K562 (cell line): ENCODE data around the gene UTP14C. TPM values are rescaled to one million over a fixed set of nuclear protein-coding genes. Genes with fewer than 3 reads are reported as not detected.

ENCODE experiments used
- ATAC-seq: fragments of 200-7000 bp; cut with Tn5 transposase; 3 replicates; pipeline ENCODE4 v1.9.1; 2020; ENCODE audit warnings: moderate library complexity
- BruUV-seq: library from RNA; stranded (reverse); fragments of 400-500 nt; replicated peaks from 2 replicates; lab custom pipeline; 2021; lab: Mats Ljungman, UMichigan
- CTCF ChIA-PET: fragments of 300-600 bp; formaldehyde crosslinking; extraction: SDS; loops from one replicate; lab custom pipeline; 2021; ENCODE audit warnings: low intra/inter-chr PET ratio; lab: Yijun Ruan, JAX
- POLR2A ChIA-PET: fragments of 300-600, 350-650 bp; sonication (Branson Sonifier 250); formaldehyde crosslinking; extraction: SDS; loops from one replicate; lab custom pipeline; 2021; ENCODE audit warnings: antibody characterized with exemption, inconsistent platforms; lab: Yijun Ruan, JAX
- DNase-seq, 4 experiments: peaks; one replicate each; pipeline versions ENCODE4 v3.0.0 to v3.0.0-alpha.2; 2011 to 2018; ENCODE audit warnings: low spot score in 3 of 4, mixed read lengths in 3 of 4; ENCODE audit errors: extremely low read depth in 1 of 4
- FAIRE-seq: peaks from 2 replicates; lab custom pipeline; 2011; peaks lifted over from hg19 to GRCh38; lab: Jason Lieb, UNC
- H2AFZ ChIP-seq: 2 replicates; pipeline ENCODE4 v1.6.0; 2011; ENCODE audit warnings: low read depth, low read length, control low read depth, inconsistent platforms
- H3K27ac ChIP-seq: fragments of 200-600 bp; 3 replicates; pipeline ENCODE4 v1.8.0; 2011; ENCODE audit warnings: low read depth, mild to moderate bottlenecking, control low read depth, inconsistent platforms, low read length, moderate library complexity, mixed read lengths; ENCODE audit errors: extremely low read depth
- H3K27me3 ChIP-seq, 2 experiments: fragments of 300-600 bp in 1 of 2; 2 replicates in 1 of 2; 3 replicates in 1 of 2; pipeline versions ENCODE4 v1.6.0 to v1.8.0; 2011; ENCODE audit warnings: inconsistent platforms in 2 of 2, low read length in 2 of 2, mild to moderate bottlenecking in 1 of 2, mixed read lengths in 1 of 2, moderate library complexity in 1 of 2; ENCODE audit not compliant: control insufficient read depth in 2 of 2, insufficient read depth in 2 of 2
- H3K36me3 ChIP-seq: fragments of 300-600 bp; 3 replicates; pipeline ENCODE4 v1.8.0; 2011; ENCODE audit warnings: mild to moderate bottlenecking, low read length, inconsistent platforms; ENCODE audit not compliant: control insufficient read depth, insufficient read depth
- H3K4me1 ChIP-seq, 2 experiments: fragments of 200-600 bp in 1 of 2; replicated peaks in 1 of 2; 2 replicates in 1 of 2; 3 replicates in 1 of 2; pipeline versions ENCODE4 v1.5.1 to v1.8.0; 2011; ENCODE audit warnings: inconsistent platforms in 2 of 2, low read length in 2 of 2, mild to moderate bottlenecking in 1 of 2, mixed read lengths in 1 of 2, moderate library complexity in 1 of 2; ENCODE audit not compliant: control insufficient read depth in 2 of 2, insufficient read depth in 2 of 2
- H3K4me2 ChIP-seq: 2 replicates; pipeline ENCODE4 v1.6.1; 2011; ENCODE audit warnings: low read length, control low read depth, inconsistent platforms, mixed read lengths; ENCODE audit not compliant: insufficient read depth
- H3K4me3 ChIP-seq: fragments of 200-600 bp; sonication (generic), shearing (Covaris generic); 2 replicates; pipeline ENCODE4 v1.5.1; 2016; ENCODE audit warnings: control low read depth, inconsistent platforms
- H3K79me2 ChIP-seq: fragments of 200-600 bp; 3 replicates; pipeline ENCODE4 v1.8.0; 2011; ENCODE audit warnings: low read length, inconsistent platforms; ENCODE audit not compliant: control insufficient read depth, insufficient read depth
- H3K9ac ChIP-seq, 2 experiments: 2 replicates each; pipeline versions ENCODE4 v1.6.0 to v1.6.1; 2011; ENCODE audit warnings: low read depth in 2 of 2, low read length in 2 of 2, control low read depth in 1 of 2, inconsistent platforms in 1 of 2, mild to moderate bottlenecking in 1 of 2, mixed read lengths in 1 of 2; ENCODE audit not compliant: insufficient read depth in 1 of 2
- H3K9me1 ChIP-seq: one replicate; pipeline ENCODE4 v1.6.0; 2011; ENCODE audit warnings: inconsistent platforms, mild to moderate bottlenecking, low read length, moderate library complexity; ENCODE audit not compliant: control insufficient read depth, insufficient read depth
- H3K9me3 ChIP-seq: replicated peaks from 2 replicates; pipeline ENCODE4 v1.5.1; 2011; ENCODE audit warnings: low read depth, low read length, inconsistent platforms; ENCODE audit not compliant: control insufficient read depth, insufficient read depth
- H4K20me1 ChIP-seq: replicated peaks from 2 replicates; pipeline ENCODE4 v1.6.1; 2011; ENCODE audit warnings: low read length, inconsistent platforms, mixed read lengths; ENCODE audit not compliant: control insufficient read depth, insufficient read depth
- BHLHE40 ChIP-seq: IDR thresholded peaks from 2 replicates; pipeline ENCODE4 v1.6.1; 2011; ENCODE audit warnings: low read length, improper control_type of control experiment
- CCNT2 ChIP-seq: IDR thresholded peaks from 2 replicates; pipeline ENCODE4 v1.6.1; 2011; ENCODE audit warnings: borderline replicate concordance, low read depth, mild to moderate bottlenecking, moderate library complexity, mixed read lengths, low read length; ENCODE audit not compliant: insufficient read length; ENCODE audit errors: extremely low read depth
- PRMT5 ChIP-seq: sonication (generic); formaldehyde crosslinking; IDR thresholded peaks from 2 replicates; pipeline ENCODE4 v1.5.0; 2020; ENCODE audit warnings: missing genetic modification reagents
- ZNF41 ChIP-seq: fragments of 250-450 bp; sonication (Bioruptor Pico); conservative IDR thresholded peaks from 2 replicates; pipeline ENCODE4 v1.4.0; 2020; ENCODE audit warnings: mild to moderate bottlenecking
- WGBS: fragments of 100-300 bp; shearing (Covaris generic); methylation state at CpG from one replicate; pipeline ENCODE4 v1.1.6; 2016; ENCODE audit warnings: low coverage, mixed read lengths; ENCODE audit not compliant: insufficient coverage; ENCODE audit errors: missing lambda C conversion rate; 5-methylcytosine and 5-hydroxymethylcytosine counted together
- in situ Hi-C: fragments of 300-500 bp; cut with MboI; formaldehyde crosslinking; loops from 4 replicates; pipeline ENCODE4 v1.15.0; 2018; ENCODE audit warnings: inconsistent platforms, mixed read lengths
- intact Hi-C: fragments of 100-400 bp; cut with micrococcal nuclease; formaldehyde crosslinking; loops from 2 replicates; pipeline ENCODE4 v1.14.2; 2022
- polyA plus RNA-seq, 8 experiments: library from polyadenylated mRNA; depleted of rRNA in 4 of 8; stranded (reverse) in 5 of 8; unstranded in 3 of 8; fragments of >200 nt; fragmentation: Nextera tagmentation in 2 of 8; fragmentation: Illumina TruSeq in 1 of 8; extraction: Ambion mirVana in 2 of 8; extraction: Trizol in 1 of 8; gene quantifications; 2 replicates each; pipeline versions ENCODE4 v1.2.1 to v1.2.3, GENCODE V29; 2011 to 2014; ENCODE audit warnings: inconsistent platforms in 1 of 8, missing spikeins in 1 of 8
- total RNA-seq, 7 experiments: library from RNA; depleted of rRNA in 6 of 7; stranded (reverse); fragments of >200 nt in 6 of 7; fragmentation: Illumina TruSeq in 2 of 7; extraction: Trizol in 2 of 7; gene quantifications; 2 replicates each; pipeline versions ENCODE4 v1.2.1 to v1.2.3, GENCODE V29; 2011 to 2021; ENCODE audit warnings: low replicate concordance in 1 of 7
- TF ChIP-seq, protein P1 (sequence below): fragments of 250-450 bp; sonication (Bioruptor Pico); IDR thresholded peaks from 2 replicates; pipeline ENCODE4 v1.8.0; 2021; ENCODE audit warnings: moderate library complexity, mild to moderate bottlenecking, inconsistent platforms
- TF ChIP-seq, protein P2 (sequence below): sonication (generic); formaldehyde crosslinking; IDR thresholded peaks from 2 replicates; pipeline ENCODE4 v1.8.0; 2022; ENCODE audit warnings: mild to moderate bottlenecking, missing genetic modification reagents, borderline replicate concordance
- TF ChIP-seq, protein P3 (sequence below): fragments of 200-600 bp; sonication (generic); IDR thresholded peaks from one replicate; pipeline ENCODE4 v1.6.1; 2012; ENCODE audit warnings: mild to moderate bottlenecking, low read depth, low read length, inconsistent platforms

Gene UTP14C
- total and polyA plus RNA-seq, 9 of the 15 experiments (the other 6 are each of a cell fraction or from before 2014, with no cell fraction given), result 3.4 to 10.3 (median 6.0) TPM

DNA sequence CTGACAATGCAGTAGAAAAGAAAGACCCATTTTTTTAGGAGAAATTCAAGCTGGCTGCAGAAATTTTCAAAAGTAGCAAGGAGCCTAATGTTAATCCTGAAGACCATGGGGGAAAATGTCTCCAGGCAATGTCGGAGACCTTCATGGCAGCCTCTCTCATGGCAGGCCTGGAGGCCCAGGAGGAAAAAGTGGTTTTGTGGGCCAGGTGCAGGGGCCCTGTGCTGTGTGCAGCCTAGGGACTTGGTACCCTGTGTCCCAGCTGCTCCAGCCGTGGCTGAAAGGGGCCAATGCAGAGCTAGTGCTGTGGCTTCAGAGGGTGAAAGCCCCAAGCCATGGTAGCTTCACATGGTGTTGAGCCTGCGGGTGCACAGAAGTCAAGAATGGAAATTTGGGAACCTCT lies 8.2 kb upstream of the UTP14C start:
- DNase-seq, result no peak
- TF ChIP-seq, protein P1, sequence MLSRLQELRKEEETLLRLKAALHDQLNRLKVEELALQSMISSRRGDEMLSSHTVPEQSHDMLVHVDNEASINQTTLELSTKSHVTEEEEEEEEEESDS (CRISPR knock-in tag), result no peak
- TF ChIP-seq, protein P2, sequence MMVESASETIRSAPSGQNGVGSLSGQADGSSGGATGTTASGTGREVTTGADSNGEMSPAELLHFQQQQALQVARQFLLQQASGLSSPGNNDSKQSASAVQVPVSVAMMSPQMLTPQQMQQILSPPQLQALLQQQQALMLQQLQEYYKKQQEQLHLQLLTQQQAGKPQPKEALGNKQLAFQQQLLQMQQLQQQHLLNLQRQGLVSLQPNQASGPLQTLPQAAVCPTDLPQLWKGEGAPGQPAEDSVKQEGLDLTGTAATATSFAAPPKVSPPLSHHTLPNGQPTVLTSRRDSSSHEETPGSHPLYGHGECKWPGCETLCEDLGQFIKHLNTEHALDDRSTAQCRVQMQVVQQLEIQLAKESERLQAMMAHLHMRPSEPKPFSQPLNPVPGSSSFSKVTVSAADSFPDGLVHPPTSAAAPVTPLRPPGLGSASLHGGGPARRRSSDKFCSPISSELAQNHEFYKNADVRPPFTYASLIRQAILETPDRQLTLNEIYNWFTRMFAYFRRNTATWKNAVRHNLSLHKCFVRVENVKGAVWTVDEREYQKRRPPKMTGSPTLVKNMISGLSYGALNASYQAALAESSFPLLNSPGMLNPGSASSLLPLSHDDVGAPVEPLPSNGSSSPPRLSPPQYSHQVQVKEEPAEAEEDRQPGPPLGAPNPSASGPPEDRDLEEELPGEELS (CRISPR knock-in tag), result no peak
- TF ChIP-seq PRMT5 (CRISPR knock-in tag) (no peak), BHLHE40 (no peak), CCNT2 (no peak), ZNF41 (CRISPR knock-in tag) (no peak)
- TF ChIP-seq, protein P3, sequence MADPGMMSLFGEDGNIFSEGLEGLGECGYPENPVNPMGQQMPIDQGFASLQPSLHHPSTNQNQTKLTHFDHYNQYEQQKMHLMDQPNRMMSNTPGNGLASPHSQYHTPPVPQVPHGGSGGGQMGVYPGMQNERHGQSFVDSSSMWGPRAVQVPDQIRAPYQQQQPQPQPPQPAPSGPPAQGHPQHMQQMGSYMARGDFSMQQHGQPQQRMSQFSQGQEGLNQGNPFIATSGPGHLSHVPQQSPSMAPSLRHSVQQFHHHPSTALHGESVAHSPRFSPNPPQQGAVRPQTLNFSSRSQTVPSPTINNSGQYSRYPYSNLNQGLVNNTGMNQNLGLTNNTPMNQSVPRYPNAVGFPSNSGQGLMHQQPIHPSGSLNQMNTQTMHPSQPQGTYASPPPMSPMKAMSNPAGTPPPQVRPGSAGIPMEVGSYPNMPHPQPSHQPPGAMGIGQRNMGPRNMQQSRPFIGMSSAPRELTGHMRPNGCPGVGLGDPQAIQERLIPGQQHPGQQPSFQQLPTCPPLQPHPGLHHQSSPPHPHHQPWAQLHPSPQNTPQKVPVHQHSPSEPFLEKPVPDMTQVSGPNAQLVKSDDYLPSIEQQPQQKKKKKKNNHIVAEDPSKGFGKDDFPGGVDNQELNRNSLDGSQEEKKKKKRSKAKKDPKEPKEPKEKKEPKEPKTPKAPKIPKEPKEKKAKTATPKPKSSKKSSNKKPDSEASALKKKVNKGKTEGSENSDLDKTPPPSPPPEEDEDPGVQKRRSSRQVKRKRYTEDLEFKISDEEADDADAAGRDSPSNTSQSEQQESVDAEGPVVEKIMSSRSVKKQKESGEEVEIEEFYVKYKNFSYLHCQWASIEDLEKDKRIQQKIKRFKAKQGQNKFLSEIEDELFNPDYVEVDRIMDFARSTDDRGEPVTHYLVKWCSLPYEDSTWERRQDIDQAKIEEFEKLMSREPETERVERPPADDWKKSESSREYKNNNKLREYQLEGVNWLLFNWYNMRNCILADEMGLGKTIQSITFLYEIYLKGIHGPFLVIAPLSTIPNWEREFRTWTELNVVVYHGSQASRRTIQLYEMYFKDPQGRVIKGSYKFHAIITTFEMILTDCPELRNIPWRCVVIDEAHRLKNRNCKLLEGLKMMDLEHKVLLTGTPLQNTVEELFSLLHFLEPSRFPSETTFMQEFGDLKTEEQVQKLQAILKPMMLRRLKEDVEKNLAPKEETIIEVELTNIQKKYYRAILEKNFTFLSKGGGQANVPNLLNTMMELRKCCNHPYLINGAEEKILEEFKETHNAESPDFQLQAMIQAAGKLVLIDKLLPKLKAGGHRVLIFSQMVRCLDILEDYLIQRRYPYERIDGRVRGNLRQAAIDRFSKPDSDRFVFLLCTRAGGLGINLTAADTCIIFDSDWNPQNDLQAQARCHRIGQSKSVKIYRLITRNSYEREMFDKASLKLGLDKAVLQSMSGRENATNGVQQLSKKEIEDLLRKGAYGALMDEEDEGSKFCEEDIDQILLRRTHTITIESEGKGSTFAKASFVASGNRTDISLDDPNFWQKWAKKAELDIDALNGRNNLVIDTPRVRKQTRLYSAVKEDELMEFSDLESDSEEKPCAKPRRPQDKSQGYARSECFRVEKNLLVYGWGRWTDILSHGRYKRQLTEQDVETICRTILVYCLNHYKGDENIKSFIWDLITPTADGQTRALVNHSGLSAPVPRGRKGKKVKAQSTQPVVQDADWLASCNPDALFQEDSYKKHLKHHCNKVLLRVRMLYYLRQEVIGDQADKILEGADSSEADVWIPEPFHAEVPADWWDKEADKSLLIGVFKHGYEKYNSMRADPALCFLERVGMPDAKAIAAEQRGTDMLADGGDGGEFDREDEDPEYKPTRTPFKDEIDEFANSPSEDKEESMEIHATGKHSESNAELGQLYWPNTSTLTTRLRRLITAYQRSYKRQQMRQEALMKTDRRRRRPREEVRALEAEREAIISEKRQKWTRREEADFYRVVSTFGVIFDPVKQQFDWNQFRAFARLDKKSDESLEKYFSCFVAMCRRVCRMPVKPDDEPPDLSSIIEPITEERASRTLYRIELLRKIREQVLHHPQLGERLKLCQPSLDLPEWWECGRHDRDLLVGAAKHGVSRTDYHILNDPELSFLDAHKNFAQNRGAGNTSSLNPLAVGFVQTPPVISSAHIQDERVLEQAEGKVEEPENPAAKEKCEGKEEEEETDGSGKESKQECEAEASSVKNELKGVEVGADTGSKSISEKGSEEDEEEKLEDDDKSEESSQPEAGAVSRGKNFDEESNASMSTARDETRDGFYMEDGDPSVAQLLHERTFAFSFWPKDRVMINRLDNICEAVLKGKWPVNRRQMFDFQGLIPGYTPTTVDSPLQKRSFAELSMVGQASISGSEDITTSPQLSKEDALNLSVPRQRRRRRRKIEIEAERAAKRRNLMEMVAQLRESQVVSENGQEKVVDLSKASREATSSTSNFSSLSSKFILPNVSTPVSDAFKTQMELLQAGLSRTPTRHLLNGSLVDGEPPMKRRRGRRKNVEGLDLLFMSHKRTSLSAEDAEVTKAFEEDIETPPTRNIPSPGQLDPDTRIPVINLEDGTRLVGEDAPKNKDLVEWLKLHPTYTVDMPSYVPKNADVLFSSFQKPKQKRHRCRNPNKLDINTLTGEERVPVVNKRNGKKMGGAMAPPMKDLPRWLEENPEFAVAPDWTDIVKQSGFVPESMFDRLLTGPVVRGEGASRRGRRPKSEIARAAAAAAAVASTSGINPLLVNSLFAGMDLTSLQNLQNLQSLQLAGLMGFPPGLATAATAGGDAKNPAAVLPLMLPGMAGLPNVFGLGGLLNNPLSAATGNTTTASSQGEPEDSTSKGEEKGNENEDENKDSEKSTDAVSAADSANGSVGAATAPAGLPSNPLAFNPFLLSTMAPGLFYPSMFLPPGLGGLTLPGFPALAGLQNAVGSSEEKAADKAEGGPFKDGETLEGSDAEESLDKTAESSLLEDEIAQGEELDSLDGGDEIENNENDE, result no peak
- TF ChIP-seq, all 486 proteins: peak for 0
- in situ Hi-C loops, result no loop called here
- Histone ChIP-seq H3K36me3 (peaks cover 37% of the 10 kb centered on the region; the same call in 2 of the 3 replicates), H4K20me1 (no peaks in the 10 kb centered on the region), H3K4me1 (peaks cover 1 to 5% of the 10 kb centered on the region in 2 experiments; a peak in 3 of 5 replicates), H3K9ac (no peak overlapping the region), H2AFZ (no peak overlapping the region), H3K27ac (no peak overlapping the region), H3K4me3 (no peak overlapping the region), H3K4me2 (no peak overlapping the region), H3K9me1 (no peaks in the 10 kb centered on the region), H3K9me3 (no peaks in the 10 kb centered on the region), H3K79me2 (peaks cover 57% of the 10 kb centered on the region), H3K27me3 (no peaks in the 10 kb centered on the region)
- WGBS, result 100% methylated on average over 2 of the region's 3 CpGs
- ChIA-PET POLR2A (no interaction called here), CTCF (no interaction called here)
- FAIRE-seq (no peak), ATAC-seq (no peak)
- BruUV-seq, result no TSS peak
- intact Hi-C loops, result no loop called here
